Keratinocyte (primary cell): Measurements from ENCODE around the gene AGRN. TPM values are rescaled to one million over a fixed set of nuclear protein-coding genes. Genes with fewer than 3 reads are reported as not detected.

Source experiments
- DNase-seq: peaks from one replicate; pipeline ENCODE4 v3.0.0-alpha.2; 2011; ENCODE audit warnings: low read depth, missing footprints, low spot score
- FAIRE-seq: peaks from 2 replicates; lab custom pipeline; 2011; peaks lifted over from hg19 to GRCh38; lab: Jason Lieb, UNC
- H2AFZ ChIP-seq: 2 replicates; pipeline ENCODE4 v1.6.0; 2012; ENCODE audit warnings: low read length, control low read depth, inconsistent platforms; ENCODE audit not compliant: control insufficient read depth
- H3K27ac ChIP-seq: 2 replicates; pipeline ENCODE4 v1.5.1; 2011; ENCODE audit warnings: low read length; ENCODE audit not compliant: control insufficient read depth, insufficient read depth
- H3K27me3 ChIP-seq: 3 replicates; pipeline ENCODE4 v1.6.0; 2011; ENCODE audit warnings: low read length; ENCODE audit not compliant: control insufficient read depth, insufficient read depth; ENCODE audit errors: extremely low read depth
- H3K36me3 ChIP-seq, 2 experiments: 2 replicates in 1 of 2; 3 replicates in 1 of 2; pipeline ENCODE4 v1.5.1; 2011; ENCODE audit warnings: low read length in 2 of 2, mild to moderate bottlenecking in 1 of 2; ENCODE audit not compliant: control insufficient read depth in 2 of 2, insufficient read depth in 2 of 2; ENCODE audit errors: extremely low read depth in 1 of 2
- H3K4me1 ChIP-seq: 3 replicates; pipeline ENCODE4 v1.5.1; 2011; ENCODE audit warnings: low read length; ENCODE audit not compliant: control insufficient read depth, insufficient read depth; ENCODE audit errors: extremely low read depth
- H3K4me2 ChIP-seq: 3 replicates; pipeline ENCODE4 v1.6.0; 2011; ENCODE audit warnings: low read depth, low read length; ENCODE audit not compliant: control insufficient read depth, insufficient read depth; ENCODE audit errors: extremely low read depth
- H3K4me3 ChIP-seq, 3 experiments: fragments of 200-600 bp in 1 of 3; sonication (generic) in 1 of 3; 2 replicates in 2 of 3; 3 replicates in 1 of 3; pipeline ENCODE4 v1.5.1; 2011 to 2016; ENCODE audit warnings: low read length in 3 of 3, mild to moderate bottlenecking in 3 of 3, control low read depth in 2 of 3, inconsistent platforms in 1 of 3, low read depth in 1 of 3, mixed read lengths in 1 of 3, mixed run types in 1 of 3, moderate library complexity in 1 of 3; ENCODE audit not compliant: control insufficient read depth in 2 of 3, insufficient read depth in 2 of 3; ENCODE audit errors: extremely low read depth in 1 of 3
- H3K79me2 ChIP-seq: 2 replicates; pipeline ENCODE4 v1.6.0; 2012; ENCODE audit warnings: low read length; ENCODE audit not compliant: control insufficient read depth, insufficient read depth
- H3K9ac ChIP-seq: 3 replicates; pipeline ENCODE4 v1.6.0; 2011; ENCODE audit warnings: low read length; ENCODE audit not compliant: control insufficient read depth, insufficient read depth; ENCODE audit errors: extremely low read depth
- H3K9me1 ChIP-seq: 3 replicates; pipeline ENCODE4 v1.6.0; 2011; ENCODE audit warnings: low read length; ENCODE audit not compliant: control insufficient read depth, insufficient read depth; ENCODE audit errors: extremely low read depth
- H3K9me3 ChIP-seq: 2 replicates; pipeline ENCODE4 v1.5.1; 2012; ENCODE audit warnings: low read depth, low read length; ENCODE audit not compliant: control insufficient read depth
- H4K20me1 ChIP-seq: 3 replicates; pipeline ENCODE4 v1.6.0; 2011; ENCODE audit warnings: low read length; ENCODE audit not compliant: control insufficient read depth, insufficient read depth; ENCODE audit errors: extremely low read depth
- EZH2 ChIP-seq: IDR thresholded peaks from one replicate; pipeline ENCODE4 v1.6.1; 2012; ENCODE audit warnings: inconsistent platforms, mild to moderate bottlenecking, low read length, moderate library complexity
- dilution Hi-C: fragments of 300-500 bp; cut with MboI; formaldehyde crosslinking; loops from one replicate; pipeline ENCODE4 v1.7.0; 2020; ENCODE audit warnings: low sequenced_read_pairs; ENCODE audit not compliant: extremely low pct_ligation_motif_present
- polyA plus RNA-seq, 5 experiments: library from polyadenylated mRNA; depleted of rRNA in 3 of 5; stranded (reverse) in 3 of 5; stranded (forward) in 1 of 5; unstranded in 1 of 5; fragments of >200 nt; gene quantifications; 1 replicate in 1 of 5; 2 replicates in 3 of 5; 3 replicates in 1 of 5; pipeline versions ENCODE4 v1.2.1 to v1.2.3, GENCODE V29; 2011 to 2012; ENCODE audit warnings: missing spikeins in 2 of 5, low read depth in 1 of 5, low replicate concordance in 1 of 5
- TF ChIP-seq, protein P1 (sequence below), 3 experiments: IDR thresholded peaks in 1 of 3; conservative IDR thresholded peaks in 1 of 3; optimal IDR thresholded peaks in 1 of 3; 2 replicates in 2 of 3; 3 replicates in 1 of 3; pipeline versions ENCODE3 to v1.5.1; 2011; ENCODE audit warnings: low read length in 3 of 3, mild to moderate bottlenecking in 3 of 3, moderate library complexity in 2 of 3, control low read depth in 1 of 3, inconsistent platforms in 1 of 3; ENCODE audit not compliant: insufficient read depth in 2 of 3; ENCODE audit errors: extremely low read depth in 1 of 3

Gene AGRN
- polyA plus RNA-seq, 1 donor (not counting 4 experiments of a cell fraction or from before 2014, with no cell fraction given), result 72.4 TPM

DNA sequence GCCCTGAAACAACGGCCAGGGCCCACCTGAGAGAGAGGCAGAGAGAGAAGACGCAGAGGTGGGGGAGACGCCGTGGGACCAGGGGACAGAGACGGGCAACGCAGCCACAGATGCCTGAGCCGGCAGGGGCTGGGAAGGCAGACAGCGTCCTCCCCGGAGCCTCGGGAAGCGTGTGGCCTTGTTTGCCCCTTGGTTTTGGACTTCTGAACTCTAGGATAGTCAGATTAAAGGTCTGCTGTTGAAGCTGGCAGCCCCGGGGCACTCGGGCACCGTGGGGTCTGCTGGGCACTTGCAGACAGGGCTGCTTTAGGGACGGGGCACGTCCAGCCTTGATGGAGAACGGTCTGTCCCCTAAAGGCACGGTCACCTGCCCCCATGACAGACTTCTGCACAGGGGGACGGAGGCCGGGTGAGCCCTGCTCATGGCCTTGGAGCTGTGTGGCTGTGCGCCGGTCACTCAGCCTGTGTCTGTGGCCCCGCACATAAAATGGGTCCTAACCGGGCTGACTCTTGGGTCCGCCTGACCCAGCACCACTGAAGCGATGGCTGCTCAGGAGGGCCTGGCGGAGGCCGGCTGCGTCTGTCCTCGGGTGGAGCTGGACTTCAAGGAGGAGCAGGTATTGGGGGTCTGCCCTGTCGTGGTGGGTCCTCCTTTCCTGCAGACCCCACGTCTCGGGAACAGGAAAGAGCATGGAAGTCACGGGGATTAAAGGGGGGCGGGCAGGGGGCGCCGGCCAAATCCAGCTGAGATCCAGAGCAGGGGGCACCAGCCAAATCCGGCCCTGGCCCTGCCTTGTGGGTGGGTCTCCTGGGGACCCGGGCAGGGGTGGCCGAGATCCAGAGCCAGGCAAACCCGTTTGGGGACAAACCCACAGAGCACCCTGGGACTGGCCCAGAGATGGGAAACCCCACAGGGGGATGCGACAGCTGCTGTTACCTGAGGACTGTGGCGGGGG, 63.8 kb downstream of the AGRN start:
- Histone ChIP-seq H3K9ac (no peak overlapping the region), H2AFZ (no peak overlapping the region), H3K4me1 (peaks cover 12% of the 10 kb centered on the region), H3K36me3 (peaks cover 0 to 6% of the 10 kb centered on the region in 2 experiments), H3K4me3 (no peak overlapping the region), H3K27me3 (no peaks in the 10 kb centered on the region), H3K9me1 (no peaks in the 10 kb centered on the region), H3K9me3 (no peaks in the 10 kb centered on the region), H3K27ac (no peak overlapping the region), H3K4me2 (no peak overlapping the region), H4K20me1 (no peaks in the 10 kb centered on the region), H3K79me2 (no peaks in the 10 kb centered on the region)
- no peak for DNase-seq
- TF ChIP-seq EZH2, result no peak
- TF ChIP-seq, protein P1, sequence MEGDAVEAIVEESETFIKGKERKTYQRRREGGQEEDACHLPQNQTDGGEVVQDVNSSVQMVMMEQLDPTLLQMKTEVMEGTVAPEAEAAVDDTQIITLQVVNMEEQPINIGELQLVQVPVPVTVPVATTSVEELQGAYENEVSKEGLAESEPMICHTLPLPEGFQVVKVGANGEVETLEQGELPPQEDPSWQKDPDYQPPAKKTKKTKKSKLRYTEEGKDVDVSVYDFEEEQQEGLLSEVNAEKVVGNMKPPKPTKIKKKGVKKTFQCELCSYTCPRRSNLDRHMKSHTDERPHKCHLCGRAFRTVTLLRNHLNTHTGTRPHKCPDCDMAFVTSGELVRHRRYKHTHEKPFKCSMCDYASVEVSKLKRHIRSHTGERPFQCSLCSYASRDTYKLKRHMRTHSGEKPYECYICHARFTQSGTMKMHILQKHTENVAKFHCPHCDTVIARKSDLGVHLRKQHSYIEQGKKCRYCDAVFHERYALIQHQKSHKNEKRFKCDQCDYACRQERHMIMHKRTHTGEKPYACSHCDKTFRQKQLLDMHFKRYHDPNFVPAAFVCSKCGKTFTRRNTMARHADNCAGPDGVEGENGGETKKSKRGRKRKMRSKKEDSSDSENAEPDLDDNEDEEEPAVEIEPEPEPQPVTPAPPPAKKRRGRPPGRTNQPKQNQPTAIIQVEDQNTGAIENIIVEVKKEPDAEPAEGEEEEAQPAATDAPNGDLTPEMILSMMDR (optimal IDR thresholded peaks at IDR 0.05 in 1 of 3, IDR thresholded peaks at IDR 0.05 in 1 of 3, conservative IDR thresholded peaks at IDR 0.05 in 1 of 3; ENCODE audit: extremely low read depth in 1 of 3, insufficient read depth in 2 of 3, low read length in 3 of 3), result no peak
- dilution Hi-C loops, result no loop called here
- no peak for FAIRE-seq

- Histone ChIP-seq H3K4me3 (no peak overlapping the region), H4K20me1 (no peaks in the 10 kb centered on the region), H3K27ac (no peak overlapping the region), H3K9me1 (no peaks in the 10 kb centered on the region), H3K79me2 (no peaks in the 10 kb centered on the region), H3K36me3 (peaks cover 0 to 6% of the 10 kb centered on the region in 2 experiments), H3K4me1 (peaks cover 8% of the 10 kb centered on the region), H3K4me2 (no peak overlapping the region), H2AFZ (no peak overlapping the region), H3K27me3 (no peaks in the 10 kb centered on the region), H3K9me3 (no peaks in the 10 kb centered on the region), H3K9ac (no peak overlapping the region)
- dilution Hi-C loops, result no loop called here
- TF ChIP-seq, protein P1 (optimal IDR thresholded peaks at IDR 0.05 in 1 of 3, IDR thresholded peaks at IDR 0.05 in 1 of 3, conservative IDR thresholded peaks at IDR 0.05 in 1 of 3; ENCODE audit: extremely low read depth in 1 of 3, insufficient read depth in 2 of 3, low read length in 3 of 3), result no peak
- no peak for TF ChIP-seq EZH2
- no peak for DNase-seq
- no peak for FAIRE-seq
These were observed 64.7 kb downstream of the AGRN start for GRCh38 chr1:1084372-1085170.
